ENCODE measurements around the gene CARNS1.

Gene CARNS1

DNA sequence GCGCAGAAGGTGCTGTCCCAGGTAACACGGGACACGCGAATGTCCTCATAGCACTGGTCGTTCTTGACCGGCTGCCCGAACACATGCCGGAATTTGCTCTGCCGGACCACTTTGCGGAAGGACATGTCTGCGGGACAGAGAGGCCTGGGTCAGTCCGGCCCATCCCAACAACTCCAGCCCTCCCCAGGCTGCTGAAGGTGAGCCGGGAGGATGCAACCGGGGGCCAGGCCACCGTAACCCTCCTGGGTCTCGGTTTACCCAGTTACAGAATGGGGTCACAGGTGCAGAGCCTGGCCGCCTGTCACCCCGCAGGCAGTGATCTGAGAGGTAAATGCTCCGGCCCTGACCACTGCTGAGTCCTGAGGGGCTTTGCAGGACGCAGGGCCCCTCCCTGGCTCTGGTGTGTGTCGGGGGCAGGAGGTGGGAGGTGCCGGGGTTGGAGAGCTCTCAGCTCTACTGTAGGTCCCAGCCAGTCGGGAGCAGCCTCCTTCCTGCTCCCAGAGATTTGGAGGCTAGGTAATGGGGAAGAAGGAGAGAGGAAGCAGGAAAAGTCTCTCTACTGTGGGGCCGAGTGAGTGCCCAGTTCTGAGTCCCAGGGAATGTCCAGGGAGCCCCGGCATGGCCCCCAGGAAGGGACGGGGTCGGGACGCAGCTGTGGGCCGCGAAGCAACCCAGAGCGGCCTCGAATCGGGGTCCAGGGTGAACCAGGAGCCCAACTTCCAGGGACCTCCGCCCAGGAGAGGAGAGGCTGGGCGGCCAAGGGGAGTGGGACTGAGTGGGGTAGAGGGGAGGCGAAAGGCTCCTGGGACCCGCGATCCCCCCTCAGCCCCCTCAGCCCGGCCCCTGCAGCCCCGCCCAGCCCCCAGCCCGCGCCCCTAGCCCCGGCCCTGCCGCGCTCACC, 27.3 kb downstream of the CARNS1 start:
- Histone ChIP-seq H3K27ac (peak overlapping the region; percentile 75), H2AFZ (no peak overlapping the region), H3K4me1 (no peaks in the 10 kb centered on the region), H3K36me3 (ENCODE audit: control insufficient read depth, insufficient read depth, low read length) (no peaks in the 10 kb centered on the region), H3K4me2 (ENCODE audit: low read length) (peak overlapping the region; percentile 65), H3K27me3 (ENCODE audit: control insufficient read depth, insufficient read depth, low read length) (no peaks in the 10 kb centered on the region), H3K79me2 (no peaks in the 10 kb centered on the region), H3K4me3 (ENCODE audit: low read depth, low read length) (peak overlapping the region; percentile 52), H3K9me3 (ENCODE audit: control insufficient read depth, low read length) (no peaks in the 10 kb centered on the region), H3K9ac (no peak overlapping the region)
- TF ChIP-seq, protein P1, sequence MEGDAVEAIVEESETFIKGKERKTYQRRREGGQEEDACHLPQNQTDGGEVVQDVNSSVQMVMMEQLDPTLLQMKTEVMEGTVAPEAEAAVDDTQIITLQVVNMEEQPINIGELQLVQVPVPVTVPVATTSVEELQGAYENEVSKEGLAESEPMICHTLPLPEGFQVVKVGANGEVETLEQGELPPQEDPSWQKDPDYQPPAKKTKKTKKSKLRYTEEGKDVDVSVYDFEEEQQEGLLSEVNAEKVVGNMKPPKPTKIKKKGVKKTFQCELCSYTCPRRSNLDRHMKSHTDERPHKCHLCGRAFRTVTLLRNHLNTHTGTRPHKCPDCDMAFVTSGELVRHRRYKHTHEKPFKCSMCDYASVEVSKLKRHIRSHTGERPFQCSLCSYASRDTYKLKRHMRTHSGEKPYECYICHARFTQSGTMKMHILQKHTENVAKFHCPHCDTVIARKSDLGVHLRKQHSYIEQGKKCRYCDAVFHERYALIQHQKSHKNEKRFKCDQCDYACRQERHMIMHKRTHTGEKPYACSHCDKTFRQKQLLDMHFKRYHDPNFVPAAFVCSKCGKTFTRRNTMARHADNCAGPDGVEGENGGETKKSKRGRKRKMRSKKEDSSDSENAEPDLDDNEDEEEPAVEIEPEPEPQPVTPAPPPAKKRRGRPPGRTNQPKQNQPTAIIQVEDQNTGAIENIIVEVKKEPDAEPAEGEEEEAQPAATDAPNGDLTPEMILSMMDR (IDR thresholded peaks at IDR 0.05): no peak

DNA sequence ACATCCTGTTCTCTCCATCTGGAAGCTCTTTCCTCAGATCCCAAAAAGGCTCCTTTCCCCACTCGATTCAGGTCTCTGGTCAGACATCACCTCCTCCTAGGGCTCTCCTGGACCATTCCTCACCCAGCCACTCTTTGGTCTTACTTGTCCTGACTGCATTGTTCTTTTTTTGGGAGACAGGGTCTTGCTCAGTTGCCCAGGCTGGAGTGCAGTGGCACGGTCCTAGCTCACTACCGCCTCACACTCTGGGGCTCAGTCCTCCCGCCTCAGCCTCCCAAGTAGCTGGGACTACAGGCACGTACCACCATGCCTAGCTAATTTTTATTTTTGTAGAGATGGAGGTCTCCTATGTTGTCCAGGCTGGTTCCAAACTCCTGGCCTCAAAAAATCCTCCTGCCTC, 30.0 kb downstream of the CARNS1 start:
- H3K9ac ChIP-seq: no peak overlapping the region
- H3K79me2 ChIP-seq: no peaks in the 10 kb centered on the region
- H3K9me3 ChIP-seq (ENCODE audit: control insufficient read depth, low read length): no peaks in the 10 kb centered on the region
- no peak overlapping the region for H3K27ac ChIP-seq
- H3K4me3 ChIP-seq (ENCODE audit: low read depth, low read length): no peak overlapping the region
- no peaks in the 10 kb centered on the region for H3K36me3 ChIP-seq (ENCODE audit: control insufficient read depth, insufficient read depth, low read length)
- H3K27me3 ChIP-seq (ENCODE audit: control insufficient read depth, insufficient read depth, low read length): no peaks in the 10 kb centered on the region
- no peak overlapping the region for H3K4me2 ChIP-seq (ENCODE audit: low read length)
- TF ChIP-seq, protein P1 (IDR thresholded peaks at IDR 0.05): no peak
- no peak overlapping the region for H2AFZ ChIP-seq
- no peaks in the 10 kb centered on the region for H3K4me1 ChIP-seq

DNA sequence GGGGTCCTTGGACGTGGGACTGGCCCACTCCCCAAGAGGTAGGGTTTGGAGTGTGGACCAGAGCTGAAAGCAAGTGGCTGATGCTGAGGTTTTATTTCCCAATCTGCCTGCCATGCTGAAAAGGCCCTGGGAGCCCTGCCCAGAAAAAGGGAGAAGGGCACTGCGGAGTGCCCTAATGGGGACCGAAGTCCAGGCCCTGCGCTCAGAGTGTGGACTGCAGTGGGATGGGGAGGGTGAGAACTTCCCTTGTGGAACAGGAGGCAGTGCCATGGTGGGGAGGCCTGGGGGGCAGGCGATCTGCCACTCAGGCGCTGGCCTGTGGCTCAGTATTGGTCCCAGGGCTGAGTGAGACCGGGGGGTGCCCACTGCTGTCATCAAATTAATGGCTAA, 32.7 kb downstream of the CARNS1 start:
- no peak overlapping the region for H2AFZ ChIP-seq
- no peaks in the 10 kb centered on the region for H3K4me1 ChIP-seq
- H3K79me2 ChIP-seq: no peaks in the 10 kb centered on the region
- H3K27ac ChIP-seq: no peak overlapping the region
- no peaks in the 10 kb centered on the region for H3K9me3 ChIP-seq (ENCODE audit: control insufficient read depth, low read length)
- no peaks in the 10 kb centered on the region for H3K27me3 ChIP-seq (ENCODE audit: control insufficient read depth, insufficient read depth, low read length)
- no peaks in the 10 kb centered on the region for H3K36me3 ChIP-seq (ENCODE audit: control insufficient read depth, insufficient read depth, low read length)
- no peak overlapping the region for H3K4me2 ChIP-seq (ENCODE audit: low read length)
- H3K4me3 ChIP-seq (ENCODE audit: low read depth, low read length): no peak overlapping the region
- H3K9ac ChIP-seq: no peak overlapping the region
- TF ChIP-seq, protein P1 (IDR thresholded peaks at IDR 0.05): no peak

DNA sequence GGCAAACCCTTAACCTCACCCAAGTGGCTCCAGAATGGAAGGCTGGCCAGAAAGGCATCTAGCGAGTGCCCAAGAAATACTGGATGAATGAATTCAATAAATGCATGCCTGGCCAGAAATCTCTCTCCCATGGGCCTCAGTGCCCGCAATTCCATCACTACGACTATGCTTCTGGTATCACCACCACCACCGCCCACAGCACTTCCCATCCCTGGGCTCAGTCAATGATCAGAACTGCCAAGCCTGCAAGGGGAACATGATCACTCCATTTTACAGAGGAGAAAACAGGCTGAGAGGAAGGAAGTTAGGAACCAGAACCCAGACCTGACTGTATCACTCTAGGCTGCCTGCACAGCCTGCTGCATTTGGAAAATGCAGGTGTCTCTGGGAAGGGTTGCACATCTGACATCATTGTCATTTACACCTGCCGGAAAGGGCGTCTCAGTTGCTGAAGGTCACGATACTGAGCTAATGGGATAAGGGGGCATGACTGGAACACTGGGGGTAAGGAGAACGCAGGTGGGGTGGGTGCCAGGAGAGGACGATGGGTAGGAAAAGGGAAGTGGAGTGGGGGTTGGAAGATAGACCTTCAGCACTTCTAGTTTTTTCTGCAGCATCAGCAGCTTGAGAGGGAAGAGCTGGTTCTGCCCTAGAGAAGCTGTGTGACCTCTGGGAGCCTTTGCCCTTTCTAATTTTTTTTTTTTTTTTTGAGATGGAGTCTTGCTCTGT, 33.8 kb downstream of the CARNS1 start:
- H3K9me3 ChIP-seq (ENCODE audit: control insufficient read depth, low read length): no peaks in the 10 kb centered on the region
- H2AFZ ChIP-seq: peak overlapping the region; percentile 9
- no peak overlapping the region for H3K9ac ChIP-seq
- H3K4me3 ChIP-seq (ENCODE audit: low read depth, low read length): no peak overlapping the region
- no peaks in the 10 kb centered on the region for H3K36me3 ChIP-seq (ENCODE audit: control insufficient read depth, insufficient read depth, low read length)
- H3K4me2 ChIP-seq (ENCODE audit: low read length): no peak overlapping the region
- no peaks in the 10 kb centered on the region for H3K4me1 ChIP-seq
- H3K79me2 ChIP-seq: no peaks in the 10 kb centered on the region
- TF ChIP-seq, protein P1 (IDR thresholded peaks at IDR 0.05): no peak
- H3K27me3 ChIP-seq (ENCODE audit: control insufficient read depth, insufficient read depth, low read length): no peaks in the 10 kb centered on the region
- H3K27ac ChIP-seq: no peak overlapping the region

Data from parathyroid adenoma (tissue), 2 donors.